Stromal cell of bone marrow (primary cell): ENCODE data around the gene ZNF556.
"Not testable (repeated sequence)": the region's sequence is repeated elsewhere in the genome, so short reads cannot be mapped to it uniquely, and the experiment has no call there.

Source experiments
- DNase-seq: peaks from one replicate; pipeline ENCODE4 v3.0.0-alpha.2; 2012; ENCODE audit warnings: low read depth

ZNF556 gene

GRCh38 chr19:2853015-2853606 lies 14.0 kb upstream of the ZNF556 start:
- DNase-seq: no peak

- no peak for DNase-seq
Measured at GRCh38 chr19:2854849-2855248, 12.3 kb upstream of the ZNF556 start.

GRCh38 chr19:2856457-2857050 lies 10.6 kb upstream of the ZNF556 start:
- no peak for DNase-seq

- no peak for DNase-seq
Measured at GRCh38 chr19:2858864-2859263, 8.3 kb upstream of the ZNF556 start.

GRCh38 chr19:2863816-2864215 lies 3.3 kb upstream of the ZNF556 start:
- DNase-seq: no peak

GRCh38 chr19:2865334-2866100 lies 1.6 kb upstream of the ZNF556 start:
- no peak for DNase-seq

GRCh38 chr19:2866495-2867024 lies 575 bp upstream of the ZNF556 start:
- DNase-seq: no peak

- DNase-seq: no peak
Measured at GRCh38 chr19:2869618-2870017, 2.5 kb downstream of the ZNF556 start.

- not testable (repeated sequence) for DNase-seq
Measured at GRCh38 chr19:2872175-2872574, 5.0 kb downstream of the ZNF556 start.

- no peak for DNase-seq
Measured at GRCh38 chr19:2877398-2878331, 10.5 kb downstream of the ZNF556 start.

GRCh38 chr19:2883686-2884439 lies 16.7 kb downstream of the ZNF556 start:
- no peak for DNase-seq

- no peak for DNase-seq
Measured at GRCh38 chr19:2885736-2886135, 18.6 kb downstream of the ZNF556 start.

GRCh38 chr19:2887391-2887914 lies 20.3 kb downstream of the ZNF556 start:
- DNase-seq: peak; percentile 47

- no peak for DNase-seq
Measured at GRCh38 chr19:2888731-2889224, 21.6 kb downstream of the ZNF556 start.

- not testable (repeated sequence) for DNase-seq
Measured at GRCh38 chr19:2890531-2890930, 23.4 kb downstream of the ZNF556 start.

- DNase-seq: no peak
Measured at GRCh38 chr19:2896694-2897093, 29.6 kb downstream of the ZNF556 start.

- DNase-seq: peak; percentile 99
Measured at GRCh38 chr19:2900296-2901252, 33.4 kb downstream of the ZNF556 start, which contains the start of gene ZNF57. TSS of gene ZNF57 (plus strand) at chr19:2900928. CDS start at chr19:2901046, 118 bp downstream.

- DNase-seq: no peak
Measured at GRCh38 chr19:2902590-2903218, 35.6 kb downstream of the ZNF556 start.

GRCh38 chr19:2903326-2903725 lies 36.2 kb downstream of the ZNF556 start:
- DNase-seq: not testable (repeated sequence)
